GM21526 (cell line): Measurements from ENCODE around the gene POLR1G.
A peak's percentile ranks its signal among the peaks of the same experiment; 100 is the strongest.
"Not testable (repeated sequence)": the region's sequence is repeated elsewhere in the genome, so short reads cannot be mapped to it uniquely, and the experiment has no call there.

Experiments used
- ATAC-seq: cut with Tn5 transposase; IDR thresholded peaks from one replicate; pipeline ENCODE4 v1.9.1; 2021; ENCODE audit warnings: moderate library complexity; ENCODE audit not compliant: unreplicated experiment, low FRiP score

Gene POLR1G

GRCh38 chr19:45419895-45420294, 13.5 kb downstream of the POLR1G start:
- no peak for ATAC-seq

DNA sequence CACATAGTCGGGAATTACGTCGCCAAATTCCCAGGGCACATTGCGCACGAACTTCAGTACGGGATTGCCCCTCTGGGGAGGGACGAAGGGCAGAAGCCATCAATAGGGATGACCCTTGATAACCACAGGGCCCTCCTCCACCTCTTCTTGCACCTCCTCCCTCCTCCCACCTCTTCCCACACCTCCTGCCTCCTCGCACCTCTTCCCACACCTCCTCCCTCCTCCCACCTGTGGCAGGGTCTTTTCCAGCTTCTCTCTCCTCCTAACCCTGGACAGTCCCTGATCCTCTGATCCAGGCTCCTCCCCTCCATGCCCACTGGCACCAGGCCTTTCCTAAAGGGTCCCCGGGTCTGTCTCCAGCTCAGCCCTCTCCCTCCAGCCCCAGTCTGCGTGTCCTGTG, 13.9 kb downstream of the POLR1G start:
- no peak for ATAC-seq

DNA sequence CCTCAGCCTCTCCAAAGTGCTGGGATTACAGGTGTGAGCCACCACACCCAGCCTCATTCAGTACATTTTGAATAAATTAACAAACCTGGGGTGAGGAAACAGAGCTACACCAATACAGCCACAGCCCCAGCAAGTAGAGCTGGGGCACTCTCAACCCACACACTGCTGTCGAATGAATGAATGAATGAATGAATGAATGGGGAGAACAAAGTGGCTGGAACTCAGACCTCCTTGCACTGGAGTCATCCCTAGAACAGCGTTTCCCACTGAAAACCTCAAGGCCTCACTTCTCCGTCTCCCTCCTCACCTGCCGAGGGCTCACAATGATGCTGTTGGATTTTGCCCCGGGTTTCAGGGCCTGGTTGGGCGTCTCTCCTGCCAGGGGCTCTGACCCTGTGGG, 14.4 kb downstream of the POLR1G start:
- ATAC-seq: no peak

- no peak for ATAC-seq
These were observed 15.6 kb downstream of the POLR1G start for GRCh38 chr19:45421947-45422498.

DNA sequence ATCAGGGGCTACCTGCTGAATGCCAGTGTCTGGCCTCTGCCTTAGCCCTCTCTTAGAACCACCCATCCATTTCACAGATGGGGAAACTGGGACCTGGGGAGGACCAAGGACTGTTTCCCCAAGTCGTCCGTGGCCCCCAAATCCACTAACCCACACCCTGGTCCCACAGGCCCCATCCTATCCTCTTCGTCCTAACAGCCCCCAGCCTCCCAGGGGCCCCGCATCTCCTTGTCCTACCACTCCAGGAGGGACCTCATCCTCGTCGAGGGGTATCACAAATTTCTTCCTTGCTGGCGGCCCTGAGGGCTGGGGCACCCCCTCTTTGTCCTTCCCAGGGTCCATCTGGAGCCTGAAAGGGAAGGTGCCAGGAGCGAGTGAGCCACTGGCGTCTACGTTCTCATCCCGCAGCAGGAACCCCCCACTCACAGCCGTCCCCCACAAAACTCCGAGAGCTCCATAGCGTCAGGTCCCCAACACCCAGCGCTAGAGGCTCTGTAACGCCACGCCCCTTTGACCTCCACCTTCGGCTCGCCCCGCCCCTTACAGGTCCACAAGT, 16.7 kb downstream of the POLR1G start:
- no peak for ATAC-seq

DNA sequence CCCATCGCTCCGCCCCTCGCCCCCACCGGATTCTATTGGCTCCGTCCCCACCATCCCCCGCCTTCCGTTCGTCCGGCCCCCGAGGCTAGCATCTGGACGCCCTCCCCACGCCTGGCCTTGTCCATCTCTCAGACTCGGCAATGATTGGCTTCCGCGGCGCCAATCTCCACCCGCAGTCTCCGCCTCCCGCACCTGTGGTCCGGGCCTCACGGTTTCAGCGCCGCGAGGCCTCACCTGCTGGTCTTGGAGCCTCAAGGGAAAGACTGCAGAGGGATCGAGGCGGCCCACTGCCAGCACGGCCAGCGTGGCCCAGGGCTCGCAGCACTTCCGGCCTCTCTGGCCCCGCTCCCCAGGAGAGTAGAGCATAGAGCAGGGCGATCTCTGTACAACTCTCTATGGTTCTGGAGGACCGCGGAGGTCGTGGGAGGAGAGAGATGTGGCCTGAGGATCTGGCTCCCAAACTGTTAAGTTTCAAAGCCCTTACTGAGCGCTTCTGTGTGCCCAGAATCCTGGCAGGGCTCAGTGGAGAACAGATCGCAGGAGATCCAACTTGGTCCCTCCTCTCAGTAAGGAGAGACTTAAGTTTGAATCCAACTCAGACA, 17.2 kb downstream of the POLR1G start, which contains the start of gene ERCC1:
ERCC1 (minus strand) TSS at position 329 of the 602 bp plus-strand sequence. CDS start 543 bp downstream, outside the sequence.
- peak; percentile 49 for ATAC-seq

DNA sequence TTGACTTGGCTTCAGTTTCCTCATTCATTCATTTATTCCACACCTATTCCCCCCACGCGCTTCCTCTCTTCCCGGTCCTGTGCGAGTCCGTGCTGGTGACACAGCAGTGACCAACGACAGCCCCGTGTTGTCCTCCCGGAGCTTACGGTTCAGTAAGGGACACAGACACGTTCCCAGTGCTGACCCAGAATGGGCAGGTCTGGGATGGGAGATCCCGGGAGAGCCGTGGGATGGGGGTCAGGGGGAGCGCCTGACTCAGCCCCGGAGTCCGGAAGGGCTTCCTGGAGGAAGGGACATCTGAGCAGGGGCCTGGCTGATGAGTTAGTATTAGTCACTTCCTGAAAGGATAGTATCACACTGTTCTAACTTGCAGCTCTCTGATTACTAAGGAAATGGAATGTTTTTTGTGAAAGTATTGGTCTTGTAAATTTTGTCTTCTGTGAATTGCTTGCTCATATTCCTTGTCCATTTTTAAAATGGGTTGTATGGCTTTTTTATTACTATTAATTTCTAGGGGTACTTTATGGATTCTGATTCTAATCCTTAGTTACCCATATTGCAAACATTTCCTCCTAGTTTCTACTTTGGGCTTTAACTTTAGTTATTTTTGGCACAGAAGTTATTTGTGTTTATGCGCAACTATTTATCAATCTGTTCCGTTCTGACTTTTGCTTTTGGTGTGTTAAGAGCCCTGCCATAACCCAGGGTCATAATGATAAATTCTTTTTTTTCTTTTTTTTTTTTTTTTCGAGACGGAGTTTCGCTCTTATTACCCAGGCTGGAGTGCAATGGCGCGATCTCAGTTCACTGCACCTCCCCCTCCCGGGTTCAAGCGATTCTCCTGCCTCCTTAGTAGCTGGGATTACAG, 18.0 kb downstream of the POLR1G start:
- ATAC-seq: no peak

DNA sequence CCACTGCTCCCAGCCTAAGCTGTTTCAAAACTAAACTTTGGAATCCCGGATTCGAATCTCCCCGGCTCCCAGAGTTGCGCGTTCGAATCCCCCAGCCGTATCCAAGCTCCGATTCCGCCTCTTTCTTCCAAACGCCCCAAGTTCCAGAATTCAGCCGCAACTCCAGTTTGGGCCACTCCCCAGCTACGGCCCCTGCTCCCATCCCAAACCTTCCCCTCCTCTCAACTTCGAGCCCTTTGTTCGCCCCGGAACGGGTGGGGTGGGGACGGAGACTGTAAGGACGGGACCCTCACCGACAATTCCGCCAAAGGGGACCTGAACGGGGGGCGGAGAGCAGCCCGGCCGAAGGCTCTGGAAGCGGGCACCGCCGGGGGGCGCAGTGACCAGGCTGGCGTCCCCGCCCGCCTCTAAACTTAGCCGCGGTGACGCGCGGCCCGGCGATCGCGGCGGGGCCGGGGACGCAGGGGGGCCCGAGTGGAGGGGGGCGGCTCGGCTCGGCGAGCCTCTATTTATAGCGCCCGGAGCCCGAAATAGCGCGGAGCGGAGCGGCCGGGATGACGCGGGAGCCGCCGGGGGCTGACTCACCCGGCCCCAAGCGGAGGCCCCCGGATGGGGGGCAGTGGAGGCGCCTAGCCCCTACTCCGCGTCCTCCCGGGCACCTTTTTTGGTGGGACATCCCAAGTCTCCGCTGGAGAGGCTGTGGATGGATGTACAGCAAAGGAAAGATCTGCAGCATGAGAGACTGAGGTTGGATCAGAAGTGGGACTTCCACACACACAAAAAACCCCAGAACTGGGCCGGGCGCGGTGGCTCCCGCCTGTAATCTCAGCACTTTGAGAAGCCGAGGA, 22.2 kb downstream of the POLR1G start:
- no peak for ATAC-seq

DNA sequence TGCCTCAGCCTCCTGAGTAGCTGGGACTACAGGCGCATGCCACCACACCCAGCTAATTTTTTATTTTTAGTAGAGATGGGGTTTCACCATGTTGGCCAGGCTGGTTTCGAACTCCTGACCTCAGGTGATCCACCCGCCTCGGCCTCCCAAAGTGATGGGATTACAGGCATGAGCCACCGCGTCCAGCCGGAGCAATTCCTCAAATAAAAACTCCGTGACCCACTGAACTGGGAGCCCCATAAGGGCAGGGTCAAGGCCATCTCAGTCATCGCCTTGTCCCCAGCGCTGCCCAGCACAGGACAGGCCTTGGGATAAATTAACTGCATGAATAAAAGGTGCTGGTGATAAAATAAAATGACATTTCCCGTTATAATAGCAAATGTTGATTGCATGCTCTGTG, 23.5 kb downstream of the POLR1G start:
- ATAC-seq: not testable (repeated sequence)

DNA sequence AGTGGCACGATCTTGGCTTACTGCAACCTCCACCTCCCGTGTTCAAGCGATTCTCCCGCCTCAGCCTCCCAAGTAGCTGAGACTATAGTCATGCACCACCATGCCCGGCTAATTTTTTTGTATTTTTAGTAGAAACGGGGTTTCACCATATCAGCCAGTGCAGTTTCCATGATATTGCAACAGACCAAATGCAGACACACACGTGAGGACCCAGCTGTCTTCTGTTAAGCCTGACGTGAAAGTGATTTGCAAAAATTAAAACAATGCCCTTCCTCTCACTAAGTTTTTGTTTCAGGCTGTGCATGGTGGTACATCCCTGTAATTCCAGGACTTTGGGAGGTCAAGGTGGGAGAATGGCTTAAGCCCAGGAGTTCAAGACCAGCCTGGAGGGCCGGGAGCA, 24.6 kb downstream of the POLR1G start:
- ATAC-seq: not testable (repeated sequence)

DNA sequence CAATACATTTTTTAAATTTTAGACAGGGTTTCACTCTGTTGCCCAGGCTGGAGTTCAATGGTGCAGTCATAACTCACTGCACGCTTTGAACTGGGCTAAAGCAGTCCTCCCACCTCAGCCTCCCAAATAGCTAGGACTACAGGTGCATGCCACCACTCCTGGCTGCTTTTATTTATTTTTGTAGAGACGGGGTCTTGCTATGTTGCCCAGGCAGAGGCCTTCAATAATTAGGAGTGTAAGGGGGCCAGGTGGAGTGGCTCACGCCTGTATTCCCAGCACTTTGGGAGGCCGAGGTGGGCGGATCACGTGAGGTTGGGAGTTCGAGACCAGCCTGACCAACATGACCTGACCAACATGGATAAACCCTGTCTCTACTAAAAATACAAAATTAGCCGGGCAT, 26.1 kb downstream of the POLR1G start:
- not testable (repeated sequence) for ATAC-seq

DNA sequence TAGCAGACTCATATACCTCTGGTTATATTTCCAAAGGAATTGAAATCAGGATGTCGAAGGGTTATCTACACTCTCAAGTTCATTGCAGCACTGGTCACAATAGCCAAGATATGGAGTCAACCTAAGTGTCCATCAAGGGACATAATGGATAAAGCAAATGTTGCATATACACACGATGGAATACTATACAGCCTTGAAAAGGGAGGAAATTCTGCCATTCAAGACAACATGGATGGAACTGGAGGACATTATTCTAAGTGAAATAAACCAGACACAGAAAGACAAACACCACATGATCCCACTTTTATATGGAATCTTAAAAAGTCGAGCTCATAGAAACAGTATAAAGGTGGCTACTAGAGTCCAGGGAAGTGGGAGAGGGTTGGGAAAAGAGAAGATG, 30.9 kb downstream of the POLR1G start:
- no peak for ATAC-seq

GRCh38 chr19:45439190-45439568, 32.7 kb downstream of the POLR1G start:
- no peak for ATAC-seq

GRCh38 chr19:45439569-45440258, 33.3 kb downstream of the POLR1G start:
- peak; percentile 44 for ATAC-seq

- no peak for ATAC-seq
These were observed 33.8 kb downstream of the POLR1G start for GRCh38 chr19:45440259-45440638.

DNA sequence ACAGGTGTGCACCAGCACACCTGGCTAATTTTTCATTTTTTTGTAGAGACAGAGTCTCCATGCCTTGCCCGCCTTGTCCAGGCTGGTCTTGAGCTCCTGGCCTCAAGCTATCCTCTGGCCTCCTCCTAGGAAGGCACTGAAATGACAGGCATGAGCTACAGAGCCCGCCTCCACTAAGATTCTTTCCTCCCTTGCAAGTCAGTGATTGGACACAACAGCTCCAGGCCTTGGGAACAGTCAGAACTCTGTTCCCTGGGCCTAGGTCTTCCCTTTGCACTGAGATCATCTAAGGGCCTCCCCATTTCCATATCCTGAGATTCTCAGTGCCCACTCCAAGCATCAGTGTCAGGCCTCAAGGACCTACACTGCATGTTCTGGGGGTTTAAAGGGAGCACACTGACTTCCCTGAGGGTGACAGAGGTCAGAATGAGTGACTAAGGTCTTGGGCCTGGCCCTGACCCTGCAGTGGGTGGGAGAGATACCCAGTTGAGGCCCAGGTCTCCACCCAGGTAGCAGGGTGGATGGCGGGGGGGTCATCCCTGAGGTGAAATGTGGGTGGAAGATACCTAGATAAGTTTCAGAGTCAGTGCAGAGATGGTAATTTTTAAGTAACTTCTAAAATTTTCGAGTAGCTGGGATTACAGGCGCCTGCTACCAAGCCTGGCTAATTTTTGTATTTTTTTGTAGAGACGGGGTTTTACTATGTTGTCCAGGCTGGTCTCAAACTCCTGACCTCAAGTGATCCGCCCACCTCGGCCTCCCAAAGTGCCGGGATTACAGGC, 34.6 kb downstream of the POLR1G start:
- ATAC-seq: no peak

GRCh38 chr19:45442408-45442777, 35.9 kb downstream of the POLR1G start:
- ATAC-seq: no peak

DNA sequence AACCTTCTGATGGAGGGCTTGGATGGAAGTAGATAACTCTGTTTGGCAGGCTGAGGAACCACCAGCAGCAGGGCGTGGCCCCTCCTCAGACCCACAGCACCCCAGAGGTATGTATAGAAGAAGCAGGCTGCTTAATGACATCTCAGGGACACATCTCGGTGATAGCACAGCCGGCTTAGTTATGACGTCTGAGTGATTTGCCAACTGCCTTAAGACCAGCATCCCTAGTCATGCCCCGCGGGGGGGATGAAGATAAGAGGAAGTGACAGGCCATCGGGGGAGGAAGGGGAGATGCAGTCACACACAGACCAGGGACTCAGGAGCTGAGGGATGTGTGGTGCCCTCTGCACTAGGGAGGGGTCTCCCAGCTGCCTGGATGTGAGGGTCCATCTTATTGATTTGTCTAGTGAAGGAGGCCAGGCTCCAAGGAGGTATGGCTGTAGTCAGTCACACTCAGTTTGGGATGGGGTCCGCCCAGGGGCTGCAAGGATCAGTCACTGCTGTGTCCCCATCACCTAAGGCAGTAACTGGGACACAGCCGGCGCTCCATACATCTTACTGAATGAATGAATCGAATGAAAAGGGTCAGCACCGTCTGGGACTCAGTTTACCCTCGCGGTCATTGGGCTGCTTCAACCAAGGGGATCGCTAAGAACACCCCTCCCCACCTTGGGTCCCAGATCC, 36.5 kb downstream of the POLR1G start:
- no peak for ATAC-seq
